GM12878 (cell line): ENCODE results near the gene MAN2A1. TPM values are rescaled to one million over a fixed set of nuclear protein-coding genes. Genes with fewer than 3 reads are reported as not detected.

ENCODE experiments used
- ATAC-seq: fragments of 200-7000 bp; cut with Tn5 transposase; 3 replicates; pipeline ENCODE4 v1.9.1; 2020; ENCODE audit warnings: mild to moderate bottlenecking, moderate library complexity
- BruUV-seq: library from RNA; stranded (reverse); fragments of 400-500 nt; replicated peaks from 2 replicates; lab custom pipeline; 2021; lab: Mats Ljungman, UMichigan
- CTCF ChIA-PET: fragments of 300-600 bp; sonication (Branson Sonifier 250); formaldehyde crosslinking; extraction: SDS; loops from one replicate; lab custom pipeline; 2021; ENCODE audit warnings: inconsistent platforms; lab: Yijun Ruan, JAX
- POLR2A ChIA-PET: fragments of 350-600 bp; formaldehyde crosslinking; extraction: SDS; loops from one replicate; lab custom pipeline; 2021; ENCODE audit warnings: inconsistent platforms; lab: Charles Lee
- RAD21 ChIA-PET: fragments of 300-600 bp; sonication (Branson Sonifier 250); formaldehyde crosslinking; loops from one replicate; lab custom pipeline; 2023; ENCODE audit warnings: antibody characterized with exemption; ENCODE audit not compliant: unreplicated experiment; lab: Charles Lee
- SMC1A ChIA-PET: fragments of 300-600 bp; sonication (Branson Sonifier 250); formaldehyde crosslinking; loops from one replicate; lab custom pipeline; 2023; ENCODE audit not compliant: unreplicated experiment, uncharacterized antibody; lab: Charles Lee
- DNase-seq: peaks from one replicate; pipeline ENCODE4 v3.0.0-alpha.2; 2011; ENCODE audit warnings: low read depth, low spot score
- FAIRE-seq: peaks from 3 replicates; lab custom pipeline; 2011; peaks lifted over from hg19 to GRCh38; lab: Jason Lieb, UNC
- H2AFZ ChIP-seq: 2 replicates; pipeline ENCODE4 v1.6.0; 2011; ENCODE audit warnings: low read depth, low read length, control low read depth; ENCODE audit not compliant: control insufficient read depth
- H3K27ac ChIP-seq: 2 replicates; pipeline ENCODE4 v1.5.1; 2011; ENCODE audit warnings: control low read depth; ENCODE audit not compliant: control insufficient read depth, insufficient read depth
- H3K27me3 ChIP-seq, 2 experiments: replicated peaks in 1 of 2; 2 replicates each; pipeline versions ENCODE4 v1.6.0 to v1.6.1; 2011; ENCODE audit warnings: low read length in 1 of 2; ENCODE audit not compliant: control insufficient read depth in 2 of 2, insufficient read depth in 2 of 2
- H3K36me3 ChIP-seq, 2 experiments: 2 replicates each; pipeline ENCODE4 v1.5.1; 2011; ENCODE audit warnings: low read length in 1 of 2; ENCODE audit not compliant: control insufficient read depth in 2 of 2, insufficient read depth in 2 of 2
- H3K4me1 ChIP-seq: 2 replicates; pipeline ENCODE4 v1.6.1; 2011; ENCODE audit warnings: mild to moderate bottlenecking, low read length, moderate library complexity, mixed read lengths; ENCODE audit not compliant: control insufficient read depth, insufficient read depth
- H3K4me2 ChIP-seq: 2 replicates; pipeline ENCODE4 v1.6.0; 2011; ENCODE audit warnings: control low read depth; ENCODE audit not compliant: control insufficient read depth, insufficient read depth
- H3K4me3 ChIP-seq: fragments of 200-600 bp; sonication (generic); 2 replicates; pipeline ENCODE4 v1.5.1; 2016
- H3K79me2 ChIP-seq: 2 replicates; pipeline ENCODE4 v1.6.0; 2011; ENCODE audit warnings: low read length; ENCODE audit not compliant: control insufficient read depth, insufficient read depth
- H3K9ac ChIP-seq: 2 replicates; pipeline ENCODE4 v1.8.0; 2011; ENCODE audit warnings: low read length, control low read depth, mixed read lengths; ENCODE audit not compliant: control insufficient read depth, insufficient read depth
- H3K9me3 ChIP-seq: replicated peaks from 3 replicates; pipeline ENCODE4 v1.5.1; 2011; ENCODE audit warnings: mild to moderate bottlenecking, low read length; ENCODE audit not compliant: control insufficient read depth, insufficient read depth
- H4K20me1 ChIP-seq: 2 replicates; pipeline ENCODE4 v1.6.0; 2011; ENCODE audit not compliant: control insufficient read depth, insufficient read depth
- CHD1 ChIP-seq: IDR thresholded peaks from 2 replicates; pipeline ENCODE4 v1.6.1; 2012; ENCODE audit warnings: low read depth, low read length, improper control_type of control experiment
- CREM ChIP-seq: IDR thresholded peaks from 2 replicates; pipeline ENCODE4 v1.6.1; 2014; ENCODE audit warnings: antibody characterized with exemption, low read depth
- EP300 ChIP-seq, 2 experiments: fragments of 150-350 bp in 1 of 2; IDR thresholded peaks; 2 replicates each; pipeline ENCODE4 v1.6.1; 2011 to 2012; ENCODE audit warnings: low read depth in 2 of 2, low read length in 2 of 2, borderline replicate concordance in 1 of 2, improper control_type of control experiment in 1 of 2, inconsistent platforms in 1 of 2; ENCODE audit not compliant: control insufficient read depth in 1 of 2
- IRF4 ChIP-seq: IDR thresholded peaks from 2 replicates; pipeline ENCODE4 v1.6.1; 2011; ENCODE audit warnings: low read depth, low read length
- LARP7 ChIP-seq: fragments of 450-650 bp; IDR thresholded peaks from 2 replicates; pipeline ENCODE4 v1.6.1; 2017; ENCODE audit warnings: mild to moderate bottlenecking
- MEF2A ChIP-seq: IDR thresholded peaks from 2 replicates; pipeline ENCODE4 v1.6.1; 2011; ENCODE audit warnings: low read depth, mild to moderate bottlenecking, low read length, moderate library complexity; ENCODE audit not compliant: insufficient read depth
- MLLT1 ChIP-seq: fragments of 450-650 bp; IDR thresholded peaks from 2 replicates; pipeline ENCODE4 v1.6.1; 2016; ENCODE audit warnings: mild to moderate bottlenecking
- PAX5 ChIP-seq: IDR thresholded peaks from 2 replicates; pipeline ENCODE4 v1.6.1; 2011; ENCODE audit warnings: low read depth, low read length, borderline replicate concordance
- RAD21 ChIP-seq: IDR thresholded peaks from 2 replicates; pipeline ENCODE4 v1.6.1; 2011; ENCODE audit warnings: mild to moderate bottlenecking, low read depth, low read length, moderate library complexity; ENCODE audit not compliant: insufficient read depth
- RELA ChIP-seq: fragments of 450-650 bp; IDR thresholded peaks from 2 replicates; pipeline ENCODE4 v1.8.0; 2014; ENCODE audit warnings: borderline replicate concordance; ENCODE audit not compliant: partially characterized antibody
- SMAD1 ChIP-seq: fragments of 450-650 bp; IDR thresholded peaks from 2 replicates; pipeline ENCODE4 v1.6.1; 2018; ENCODE audit warnings: mild to moderate bottlenecking, low read depth; ENCODE audit not compliant: partially characterized antibody
- TCF7 ChIP-seq: IDR thresholded peaks from 2 replicates; pipeline ENCODE4 v1.6.1; 2014; ENCODE audit warnings: antibody characterized with exemption, borderline replicate concordance
- YBX1 ChIP-seq: fragments of 450-650 bp; IDR thresholded peaks from 2 replicates; pipeline ENCODE4 v1.6.1; 2016; ENCODE audit warnings: antibody characterized with exemption
- ZNF207 ChIP-seq: fragments of 450-650 bp; IDR thresholded peaks from 2 replicates; pipeline ENCODE4 v1.6.1; 2014; ENCODE audit warnings: antibody characterized with exemption, mild to moderate bottlenecking, borderline replicate concordance
- ZSCAN29 ChIP-seq: fragments of 450-650 bp; IDR thresholded peaks from 2 replicates; pipeline ENCODE4 v1.6.1; 2017; ENCODE audit warnings: mild to moderate bottlenecking, moderate library complexity
- WGBS: methylation state at CpG from one replicate; pipeline ENCODE4 v1.1.6; 2016; ENCODE audit warnings: low lambda C conversion rate; ENCODE audit not compliant: insufficient replicate concordance, insufficient coverage; ENCODE audit errors: missing lambda C conversion rate; 5-methylcytosine and 5-hydroxymethylcytosine counted together
- in situ Hi-C: fragments of 300-500 bp; cut with MboI; formaldehyde crosslinking; loops from 9 replicates; pipeline ENCODE4 v1.14.3; 2018; ENCODE audit warnings: mixed read lengths
- intact Hi-C: fragments of 100-400 bp; cut with micrococcal nuclease; formaldehyde crosslinking; loops from one replicate; pipeline ENCODE4 v1.14.2; 2022; ENCODE audit not compliant: unreplicated experiment
- polyA plus RNA-seq, 11 experiments: library from polyadenylated mRNA; depleted of rRNA in 4 of 11; unstranded in 6 of 11; stranded (reverse) in 5 of 11; fragments of >200 nt; fragmentation: Nextera tagmentation in 4 of 11; fragmentation: Illumina TruSeq in 1 of 11; extraction: Ambion mirVana in 4 of 11; extraction: Trizol in 1 of 11; gene quantifications; 1 replicate in 1 of 11; 2 replicates in 10 of 11; pipeline versions ENCODE4 v1.2.1 to v1.2.3, GENCODE V29; 2011 to 2016; ENCODE audit warnings: inconsistent platforms in 2 of 11, missing spikeins in 2 of 11, low read depth in 1 of 11
- total RNA-seq, 4 experiments: library from RNA; depleted of rRNA in 3 of 4; stranded (reverse); fragments of >200 nt in 3 of 4; fragmentation: Illumina TruSeq in 1 of 4; extraction: Trizol in 1 of 4; gene quantifications; 2 replicates each; pipeline versions ENCODE4 v1.2.1 to v1.2.3, GENCODE V29; 2013 to 2021
- TF ChIP-seq, protein P1 (sequence below): fragments of 450-650 bp; IDR thresholded peaks from 2 replicates; pipeline ENCODE4 v1.6.1; 2018; ENCODE audit warnings: borderline replicate concordance, mild to moderate bottlenecking; ENCODE audit not compliant: partially characterized antibody
- TF ChIP-seq, protein P2 (sequence below): fragments of 450-650 bp; IDR thresholded peaks from 2 replicates; pipeline ENCODE4 v1.6.1; 2016; ENCODE audit warnings: mild to moderate bottlenecking, moderate library complexity, borderline replicate concordance

MAN2A1 gene
- total and polyA plus RNA-seq, 10 of the 15 experiments (the other 5 are each of a cell fraction or from before 2014, with no cell fraction given) = 4.2 to 27.9 (median 10.5) TPM

- Histone ChIP-seq H2AFZ (no peak overlapping the region), H3K9ac (no peak overlapping the region), H3K27me3 (no peaks in the 10 kb centered on the region), H3K4me3 (no peak overlapping the region), H4K20me1 (no peaks in the 10 kb centered on the region), H3K79me2 (no peaks in the 10 kb centered on the region), H3K4me2 (no peak overlapping the region), H3K27ac (no peak overlapping the region), H3K36me3 (no peaks in the 10 kb centered on the region), H3K4me1 (no peaks in the 10 kb centered on the region), H3K9me3 (no peaks in the 10 kb centered on the region)
- intact Hi-C loops = no loop called here
- no peak for DNase-seq
- FAIRE-seq = no peak
- ChIA-PET CTCF (no interaction called here), SMC1A (no interaction called here), POLR2A (no interaction called here), RAD21 (no interaction called here)
- 75% methylated on average over 3 of the region's 3 CpGs for WGBS
- BruUV-seq = no TSS peak
- in situ Hi-C loops = no loop called here
- no peak for ATAC-seq
- no peak for TF ChIP-seq MLLT1
- TF ChIP-seq EP300 (IDR thresholded peaks at IDR 0.05; ENCODE audit: borderline replicate concordance in 1 of 2, control insufficient read depth in 1 of 2, low read depth in 2 of 2, low read length in 2 of 2) = no peak
- TF ChIP-seq LARP7 = no peak
- no peak for TF ChIP-seq CHD1
- TF ChIP-seq, protein P1, sequence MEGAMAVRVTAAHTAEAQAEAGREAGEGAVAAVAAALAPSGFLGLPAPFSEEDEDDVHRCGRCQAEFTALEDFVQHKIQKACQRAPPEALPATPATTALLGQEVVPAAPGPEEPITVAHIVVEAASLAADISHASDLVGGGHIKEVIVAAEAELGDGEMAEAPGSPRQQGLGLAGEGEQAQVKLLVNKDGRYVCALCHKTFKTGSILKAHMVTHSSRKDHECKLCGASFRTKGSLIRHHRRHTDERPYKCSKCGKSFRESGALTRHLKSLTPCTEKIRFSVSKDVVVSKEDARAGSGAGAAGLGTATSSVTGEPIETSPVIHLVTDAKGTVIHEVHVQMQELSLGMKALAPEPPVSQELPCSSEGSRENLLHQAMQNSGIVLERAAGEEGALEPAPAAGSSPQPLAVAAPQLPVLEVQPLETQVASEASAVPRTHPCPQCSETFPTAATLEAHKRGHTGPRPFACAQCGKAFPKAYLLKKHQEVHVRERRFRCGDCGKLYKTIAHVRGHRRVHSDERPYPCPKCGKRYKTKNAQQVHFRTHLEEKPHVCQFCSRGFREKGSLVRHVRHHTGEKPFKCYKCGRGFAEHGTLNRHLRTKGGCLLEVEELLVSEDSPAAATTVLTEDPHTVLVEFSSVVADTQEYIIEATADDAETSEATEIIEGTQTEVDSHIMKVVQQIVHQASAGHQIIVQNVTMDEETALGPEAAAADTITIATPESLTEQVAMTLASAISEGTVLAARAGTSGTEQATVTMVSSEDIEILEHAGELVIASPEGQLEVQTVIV = no peak
- TF ChIP-seq ZSCAN29 = no peak
- TF ChIP-seq IRF4 = no peak
- TF ChIP-seq RELA = no peak
- TF ChIP-seq, protein P2, sequence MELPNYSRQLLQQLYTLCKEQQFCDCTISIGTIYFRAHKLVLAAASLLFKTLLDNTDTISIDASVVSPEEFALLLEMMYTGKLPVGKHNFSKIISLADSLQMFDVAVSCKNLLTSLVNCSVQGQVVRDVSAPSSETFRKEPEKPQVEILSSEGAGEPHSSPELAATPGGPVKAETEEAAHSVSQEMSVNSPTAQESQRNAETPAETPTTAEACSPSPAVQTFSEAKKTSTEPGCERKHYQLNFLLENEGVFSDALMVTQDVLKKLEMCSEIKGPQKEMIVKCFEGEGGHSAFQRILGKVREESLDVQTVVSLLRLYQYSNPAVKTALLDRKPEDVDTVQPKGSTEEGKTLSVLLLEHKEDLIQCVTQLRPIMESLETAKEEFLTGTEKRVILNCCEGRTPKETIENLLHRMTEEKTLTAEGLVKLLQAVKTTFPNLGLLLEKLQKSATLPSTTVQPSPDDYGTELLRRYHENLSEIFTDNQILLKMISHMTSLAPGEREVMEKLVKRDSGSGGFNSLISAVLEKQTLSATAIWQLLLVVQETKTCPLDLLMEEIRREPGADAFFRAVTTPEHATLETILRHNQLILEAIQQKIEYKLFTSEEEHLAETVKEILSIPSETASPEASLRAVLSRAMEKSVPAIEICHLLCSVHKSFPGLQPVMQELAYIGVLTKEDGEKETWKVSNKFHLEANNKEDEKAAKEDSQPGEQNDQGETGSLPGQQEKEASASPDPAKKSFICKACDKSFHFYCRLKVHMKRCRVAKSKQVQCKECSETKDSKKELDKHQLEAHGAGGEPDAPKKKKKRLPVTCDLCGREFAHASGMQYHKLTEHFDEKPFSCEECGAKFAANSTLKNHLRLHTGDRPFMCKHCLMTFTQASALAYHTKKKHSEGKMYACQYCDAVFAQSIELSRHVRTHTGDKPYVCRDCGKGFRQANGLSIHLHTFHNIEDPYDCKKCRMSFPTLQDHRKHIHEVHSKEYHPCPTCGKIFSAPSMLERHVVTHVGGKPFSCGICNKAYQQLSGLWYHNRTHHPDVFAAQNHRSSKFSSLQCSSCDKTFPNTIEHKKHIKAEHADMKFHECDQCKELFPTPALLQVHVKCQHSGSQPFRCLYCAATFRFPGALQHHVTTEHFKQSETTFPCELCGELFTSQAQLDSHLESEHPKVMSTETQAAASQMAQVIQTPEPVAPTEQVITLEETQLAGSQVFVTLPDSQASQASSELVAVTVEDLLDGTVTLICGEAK = no peak
- no peak for TF ChIP-seq ZNF207
- TF ChIP-seq TCF7 = no peak
- no peak for TF ChIP-seq RAD21
- TF ChIP-seq MEF2A = no peak
- no peak for TF ChIP-seq SMAD1
- no peak for TF ChIP-seq YBX1
- no peak for TF ChIP-seq PAX5
- TF ChIP-seq CREM = no peak
Measured at GRCh38 chr5:109900911-109901627, 211.3 kb downstream of the MAN2A1 start.
